H1 (cell line): ENCODE measurements around the gene NKIRAS2. TPM values are rescaled to one million over a fixed set of nuclear protein-coding genes. Genes with fewer than 3 reads are reported as not detected.
A peak's percentile ranks its signal among the peaks of the same experiment; 100 is the strongest.

Source experiments
- BACH1 ChIP-seq: IDR thresholded peaks from 2 replicates; pipeline ENCODE4 v1.6.1; 2012; ENCODE audit warnings: low read length, improper control_type of control experiment
- E2F6 ChIP-seq: IDR thresholded peaks from 2 replicates; pipeline ENCODE4 v1.6.1; 2012; ENCODE audit warnings: inconsistent platforms
- JUND ChIP-seq: IDR thresholded peaks from 2 replicates; pipeline ENCODE4 v1.6.1; 2011; ENCODE audit warnings: mild to moderate bottlenecking, improper control_type of control experiment, low read length
- KDM1A ChIP-seq: fragments of 200-600, 300-600 bp; sonication (generic); IDR thresholded peaks from 2 replicates; pipeline ENCODE4 v1.7.1; 2016; ENCODE audit warnings: mild to moderate bottlenecking, low read length, borderline replicate concordance
- MAFK ChIP-seq: IDR thresholded peaks from 2 replicates; pipeline ENCODE4 v1.6.1; 2012; ENCODE audit warnings: low read depth, mild to moderate bottlenecking, improper control_type of control experiment, low read length
- RFX5 ChIP-seq: IDR thresholded peaks from 2 replicates; pipeline ENCODE4 v1.6.1; 2011; ENCODE audit warnings: low read depth, low read length, improper control_type of control experiment, borderline replicate concordance
- RNF2 ChIP-seq: fragments of 200-900, 300-1000 bp; sonication (generic); IDR thresholded peaks from 2 replicates; pipeline ENCODE4 v1.7.1; 2016; ENCODE audit warnings: borderline replicate concordance, low read depth, mild to moderate bottlenecking, antibody characterized with exemption, low read length; ENCODE audit not compliant: poor library complexity, severe bottlenecking; ENCODE audit errors: missing control alignments
- SIX5 ChIP-seq: IDR thresholded peaks from 2 replicates; pipeline ENCODE4 v1.6.1; 2011; ENCODE audit warnings: mild to moderate bottlenecking, low read depth, low read length
- TBP ChIP-seq: IDR thresholded peaks from 2 replicates; pipeline ENCODE4 v1.6.1; 2011; ENCODE audit warnings: low read depth, low read length, improper control_type of control experiment
- TEAD4 ChIP-seq: IDR thresholded peaks from 2 replicates; pipeline ENCODE4 v1.6.1; 2012; ENCODE audit warnings: low read depth, low read length, inconsistent platforms, mixed read lengths
- polyA plus RNA-seq, 7 experiments: library from polyadenylated mRNA; depleted of rRNA in 3 of 7; stranded (reverse) in 5 of 7; unstranded in 2 of 7; fragments of >200 nt in 5 of 7; fragments of 200-250 nt in 2 of 7; gene quantifications; 1 replicate in 5 of 7; 2 replicates in 1 of 7; 4 replicates in 1 of 7; pipeline versions ENCODE4 v1.2.1 to v1.2.3, GENCODE V29; 2011 to 2013; ENCODE audit warnings: missing spikeins in 2 of 7, mixed read lengths in 2 of 7
- total RNA-seq: library from RNA; stranded (reverse); fragmentation: NEBNext Ultra II Directional; extraction: Animal tissue kit (Norgen Biotek cat#: 25700); gene quantifications from 2 replicates; pipeline ENCODE4 v1.2.1, GENCODE V29; 2021

Gene NKIRAS2
- total and polyA plus RNA-seq, 2 of the 8 experiments (the other 6 are each of a cell fraction or from before 2014, with no cell fraction given), result 34.5 to 51.1 TPM

- TF ChIP-seq RNF2, result no peak
- TF ChIP-seq E2F6, result peak; percentile 36; the same call in 1 of the 2 replicates
- peak; percentile 40; the same call in 1 of the 2 replicates for TF ChIP-seq KDM1A
- TF ChIP-seq TBP, result peak; percentile 49; the same call in 1 of the 2 replicates
- no peak for TF ChIP-seq RFX5
- TF ChIP-seq TEAD4, result peak; percentile 70
- TF ChIP-seq SIX5, result no peak
- no peak for TF ChIP-seq MAFK
- TF ChIP-seq BACH1, result no peak
- TF ChIP-seq JUND, result 0 out of 2 replicates have a peak, but pooled peaks have one; percentile 45
- TF ChIP-seq, all 59 proteins: peak for 19
Measured at GRCh38 chr17:42019509-42020404, at the start of gene NKIRAS2 (continued).
